Right lobe of liver (tissue), 6 donors: ENCODE results near the gene MACROD1. TPM values are rescaled to one million over a fixed set of nuclear protein-coding genes. Genes with fewer than 3 reads are reported as not detected.

Source experiments
- ATAC-seq, 4 donors: fragments of 200-7000 bp; cut with Tn5 transposase; one replicate each; pipeline ENCODE4 v1.9.1; 2020; ENCODE audit warnings: mild to moderate bottlenecking in 4 of 4, moderate library complexity in 4 of 4
- DNase-seq, 3 donors: peaks; one replicate each; pipeline ENCODE4 v3.0.0-alpha.2; 2020
- H3K27ac ChIP-seq, 3 donors: fragments of 200-600 bp; one replicate each; pipeline ENCODE4 v1.8.0; 2022
- H3K27me3 ChIP-seq, 2 donors: fragments of 200-600 bp; one replicate each; pipeline ENCODE4 v1.8.0; 2022
- H3K36me3 ChIP-seq, 4 donors: fragments of 200-600 bp; sonication (generic) in 1 of 4; one replicate each; pipeline versions ENCODE4 v1.5.1 to v1.8.0; 2017 to 2022; ENCODE audit warnings: control low read depth in 1 of 4
- H3K4me1 ChIP-seq, 4 donors: fragments of 200-600 bp; sonication (generic) in 1 of 4; one replicate each; pipeline versions ENCODE4 v1.5.1 to v1.8.0; 2017 to 2022; ENCODE audit warnings: control low read depth in 1 of 4
- H3K4me3 ChIP-seq, 3 donors: fragments of 200-600 bp; one replicate each; pipeline ENCODE4 v1.8.0; 2022
- H3K9me3 ChIP-seq, 4 donors: fragments of 200-600 bp; sonication (generic) in 1 of 4; one replicate each; pipeline versions ENCODE4 v1.5.1 to v1.8.0; 2017 to 2022; ENCODE audit warnings: control low read depth in 1 of 4
- CTCF ChIP-seq, 4 donors: fragments of 200-600 bp in 3 of 4; fragments of 450-650 bp in 1 of 4; IDR thresholded peaks; one replicate each; pipeline versions ENCODE4 v1.5.1 to v1.8.0; 2016 to 2022; ENCODE audit warnings: antibody characterized with exemption in 4 of 4, mild to moderate bottlenecking in 2 of 4
- POLR2A ChIP-seq: fragments of 450-650 bp; IDR thresholded peaks from one replicate; pipeline ENCODE4 v1.6.1; 2017; ENCODE audit warnings: antibody characterized with exemption, mild to moderate bottlenecking
- WGBS: methylation state at CpG from one replicate; pipeline ENCODE4 v1.1.6; 2018; ENCODE audit warnings: low coverage, low lambda C conversion rate; ENCODE audit not compliant: insufficient coverage; ENCODE audit errors: missing lambda C conversion rate; 5-methylcytosine and 5-hydroxymethylcytosine counted together
- intact Hi-C, 2 donors: fragments of 100-400 bp; cut with DNase I; formaldehyde crosslinking; loops; one replicate each; pipeline versions ENCODE4 v1.11.2 to v1.14.1; 2022
- total RNA-seq, 6 experiments: library from RNA; depleted of rRNA in 2 of 6; stranded (reverse); fragments of >200 nt in 2 of 6; fragmentation: NEBNext Ultra II Directional in 3 of 6; extraction: Animal tissue kit (Norgen Biotek cat#: 25700) in 3 of 6; gene quantifications; one replicate each; pipeline versions ENCODE4 v1.1.0 to v1.2.4, GENCODE V29; 2016 to 2023
- donor health status: DM: no; HTN: yes; CAD: no.
- donor health status: DM: no; HTN: no; CAD: no.
- donor health status: DM: no; HTN: no; CAD: no.
- donor health status: DM: no; HTN: yes; CAD: no.
- donor health status: DM: no; HTN: yes; CAD: no.

The MACROD1 gene
- total RNA-seq, 6 experiments from 2014 or later = 12.3 to 219 (median 27.8) TPM

- Histone ChIP-seq H3K4me3 (no peak overlapping the region), H3K27me3 (no peaks in the 10 kb centered on the region), H3K9me3 (no peaks in the 10 kb centered on the region), H3K36me3 (no peaks in the 10 kb centered on the region), H3K4me1 (no peaks in the 10 kb centered on the region), H3K27ac (no peak overlapping the region)
- no peak for TF ChIP-seq CTCF (IDR thresholded peaks at IDR 0.05)
- TF ChIP-seq POLR2A = no peak
- ATAC-seq = no peak
- intact Hi-C loops = no loop called here
- no peak for DNase-seq
- WGBS = 88% methylated on average over 8 of the region's 9 CpGs
Measured at GRCh38 chr11:64107303-64107702, 58.6 kb downstream of the MACROD1 start.

GRCh38 chr11:64104632-64105031 is 61.3 kb downstream of the MACROD1 start:
- intact Hi-C loops = no loop called here

GRCh38 chr11:64103277-64103985 is 62.5 kb downstream of the MACROD1 start:
- Histone ChIP-seq H3K4me3 (no peak overlapping the region), H3K9me3 (no peaks in the 10 kb centered on the region), H3K4me1 (no peaks in the 10 kb centered on the region), H3K36me3 (no peaks in the 10 kb centered on the region), H3K27ac (no peak overlapping the region), H3K27me3 (no peaks in the 10 kb centered on the region)
- DNase-seq (no peak), ATAC-seq (no peak)
- intact Hi-C loops = no loop called here
- 63% methylated on average over 2 of the region's 13 CpGs for WGBS
- TF ChIP-seq CTCF (IDR thresholded peaks at IDR 0.05) (no peak), POLR2A (no peak)

More at GRCh38 chr11:64104632-64105031, 61.3 kb downstream of the MACROD1 start:
- no peaks in the 10 kb centered on the region for H3K36me3 ChIP-seq
- H3K27me3 ChIP-seq = no peaks in the 10 kb centered on the region
- H3K4me1 ChIP-seq = no peaks in the 10 kb centered on the region
- no peaks in the 10 kb centered on the region for H3K9me3 ChIP-seq
- TF ChIP-seq CTCF (IDR thresholded peaks at IDR 0.05) = no peak
- ATAC-seq = no peak
- no peak overlapping the region for H3K27ac ChIP-seq
- WGBS = 92% methylated on average over 2 of the region's 5 CpGs
- H3K4me3 ChIP-seq = no peak overlapping the region
- DNase-seq = no peak

GRCh38 chr11:64102005-64102738 is 63.7 kb downstream of the MACROD1 start:
- no peak for DNase-seq
- 87% methylated on average over 8 of the region's 15 CpGs for WGBS
- Histone ChIP-seq H3K4me1 (no peaks in the 10 kb centered on the region), H3K27ac (no peak overlapping the region), H3K4me3 (no peak overlapping the region), H3K27me3 (no peaks in the 10 kb centered on the region), H3K36me3 (no peaks in the 10 kb centered on the region), H3K9me3 (no peaks in the 10 kb centered on the region)
- TF ChIP-seq CTCF (IDR thresholded peaks at IDR 0.05) (no peak), POLR2A (no peak)
- no peak for ATAC-seq
- intact Hi-C loops = no loop called here
